Erythroblast (primary cell): ENCODE measurements around the gene DMD.

Source experiments
- DNase-seq, 2 experiments: peaks; one replicate each; lab custom pipeline; 2025; lab: John Stamatoyannopoulos, UW
- GATA1 ChIP-seq: IDR thresholded peaks from 2 replicates; pipeline ENCODE4 v1.6.1; 2011; ENCODE audit warnings: low read depth, mild to moderate bottlenecking, control low read depth, low read length, moderate library complexity
- POLR2A ChIP-seq: IDR thresholded peaks from 2 replicates; pipeline ENCODE4 v1.6.1; 2011; ENCODE audit warnings: mild to moderate bottlenecking, low read length

The DMD gene

DNA sequence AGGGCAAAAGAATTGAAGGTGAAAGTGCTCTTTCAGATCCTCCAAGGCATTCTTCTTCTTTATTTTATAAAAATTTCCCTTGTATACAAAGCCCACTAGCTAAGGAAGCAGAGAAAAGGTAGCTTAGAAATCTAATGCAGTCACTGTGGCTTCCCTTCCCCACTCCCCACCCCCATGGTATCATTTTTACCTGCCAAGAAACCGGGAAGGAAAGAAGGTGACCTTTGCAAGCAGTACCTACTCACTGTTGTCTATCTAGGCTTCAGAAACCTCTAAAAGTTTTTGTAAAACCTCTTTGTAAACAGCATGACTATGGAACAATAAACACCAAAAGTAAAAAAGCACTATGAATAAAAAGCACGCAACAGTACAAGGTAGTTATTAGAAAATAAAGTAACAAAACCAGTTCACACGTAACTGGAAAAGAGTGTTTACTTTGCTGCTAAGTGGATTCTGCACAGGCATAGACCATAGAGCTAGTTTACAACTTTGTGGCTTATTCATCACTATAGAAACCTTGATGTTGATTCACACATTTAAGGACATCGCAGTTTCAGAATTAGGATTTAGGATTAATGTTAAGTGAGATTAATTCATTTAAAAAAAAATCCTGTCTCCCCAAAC, 2029.9 kb downstream of the DMD start:
- DNase-seq = no peak
- TF ChIP-seq POLR2A = no peak
- no peak for TF ChIP-seq GATA1

DNA sequence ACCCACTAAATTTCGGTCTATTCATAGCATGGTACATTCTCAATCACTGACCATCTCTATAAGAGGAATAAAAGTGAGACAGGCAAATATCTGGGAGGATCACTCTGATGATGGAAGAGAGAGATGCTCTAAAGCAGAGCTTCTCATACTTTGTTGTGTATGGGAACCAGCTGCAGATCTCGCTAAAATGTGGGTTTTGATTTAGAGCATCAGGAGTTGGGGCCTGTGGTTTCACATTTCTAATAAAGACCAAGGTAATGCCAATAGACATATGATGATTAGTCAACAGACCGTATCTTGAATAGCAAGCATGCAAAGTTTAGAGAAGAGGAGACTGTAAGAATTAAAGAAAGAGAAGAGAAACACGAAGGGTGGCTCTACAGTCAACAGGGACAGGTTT, 2032.1 kb downstream of the DMD start:
- TF ChIP-seq POLR2A (no peak), GATA1 (no peak)
- DNase-seq = no peak

DNA sequence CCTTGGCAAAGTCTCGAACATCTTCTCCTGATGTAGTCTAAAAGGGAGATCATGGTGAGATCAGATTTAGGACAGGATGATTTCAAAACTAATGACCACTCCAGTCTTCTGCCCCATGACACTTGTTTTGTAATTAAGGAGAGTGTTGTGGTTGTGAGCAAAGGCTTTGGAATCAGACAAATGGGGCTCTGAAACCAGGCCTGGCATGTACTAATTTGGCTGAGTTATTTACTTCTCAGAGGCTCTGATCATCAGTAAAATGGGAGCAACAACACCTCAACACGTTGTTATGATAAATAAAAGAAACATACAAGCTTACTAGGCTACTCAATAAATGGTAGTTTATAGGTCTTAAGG, 2032.6 kb downstream of the DMD start:
- no peak for DNase-seq
- no peak for TF ChIP-seq GATA1
- TF ChIP-seq POLR2A = no peak

DNA sequence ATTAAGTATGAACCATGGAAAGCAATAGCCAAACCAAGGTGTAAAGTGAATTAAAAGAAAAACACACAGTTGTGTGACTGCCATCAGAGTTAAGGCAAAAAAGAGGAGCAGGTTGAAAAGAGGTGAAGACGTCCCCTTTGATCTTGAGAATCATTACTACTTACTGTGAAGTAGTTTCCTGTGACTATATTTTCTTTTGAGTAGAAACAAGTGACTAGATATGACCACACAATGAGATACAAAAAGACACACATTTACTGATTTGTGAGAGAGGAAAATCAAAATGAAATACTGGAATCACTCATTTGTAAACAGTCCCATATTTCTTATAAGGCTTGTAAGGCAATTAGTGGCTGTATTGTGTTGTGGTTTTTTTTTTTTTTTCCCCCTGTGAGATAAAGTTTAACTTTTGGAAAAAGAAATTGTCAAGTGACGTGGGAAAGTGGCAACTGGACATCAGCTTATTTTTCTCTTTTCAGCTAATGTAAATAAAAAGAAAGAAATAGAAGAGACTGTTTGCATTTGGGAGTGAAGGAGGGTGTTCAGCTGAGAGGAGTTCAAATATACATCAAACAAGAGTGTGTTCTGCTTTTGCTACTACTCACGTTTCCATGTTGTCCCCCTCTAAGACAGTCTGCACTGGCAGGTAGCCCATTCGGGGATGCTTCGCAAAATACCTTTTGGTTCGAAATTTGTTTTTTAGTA, 2033.1 kb downstream of the DMD start:
- no peak for DNase-seq
- TF ChIP-seq GATA1 (no peak), POLR2A (no peak)

DNA sequence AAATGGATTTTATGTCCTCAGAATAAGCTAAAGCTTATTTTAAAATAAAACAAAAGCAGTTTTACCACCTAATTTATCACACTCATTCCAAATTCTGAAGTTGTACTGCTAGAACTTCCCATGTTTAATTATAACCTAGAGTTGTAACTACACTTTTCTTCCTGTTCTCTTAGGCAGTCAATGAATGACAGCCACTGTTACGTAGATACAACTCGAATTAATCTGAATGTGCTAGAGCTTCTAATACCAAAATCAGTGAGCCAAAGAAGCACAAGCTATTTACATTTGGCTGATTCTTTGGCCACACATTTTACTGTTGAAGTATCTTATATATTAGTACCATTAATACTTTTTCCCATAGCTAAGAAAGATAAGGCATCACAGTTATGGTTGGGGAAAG, 2040.6 kb downstream of the DMD start:
- TF ChIP-seq GATA1 (no peak), POLR2A (no peak)

DNA sequence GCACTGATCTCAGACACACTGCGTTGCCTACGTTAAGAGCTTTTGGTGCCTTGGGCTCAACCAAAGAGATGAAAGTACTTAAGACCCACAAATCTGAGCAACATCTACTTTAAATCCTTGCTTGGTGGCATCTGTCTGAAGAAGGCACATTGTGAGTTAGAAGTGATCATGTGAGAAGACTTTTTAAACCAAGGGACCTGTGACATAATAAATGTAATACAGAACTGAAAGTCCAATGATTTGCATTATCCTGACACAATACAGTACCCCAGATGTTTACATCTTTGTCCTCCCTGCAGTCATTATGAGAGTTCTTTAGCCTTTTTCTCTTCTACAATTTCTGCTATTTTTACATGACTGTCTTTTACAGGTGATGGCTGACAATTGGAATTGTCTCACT, 2042.8 kb downstream of the DMD start:
- no peak for DNase-seq
- no peak for TF ChIP-seq POLR2A
- no peak for TF ChIP-seq GATA1

More for the DNA sequence above, 2040.6 kb downstream of the DMD start:
- no peak for DNase-seq

- no peak for DNase-seq
- TF ChIP-seq POLR2A = no peak
- TF ChIP-seq GATA1 = no peak
Measured at GRCh38 chrX:31166832-31167231, 2044.5 kb downstream of the DMD start.

- no peak for TF ChIP-seq GATA1
- TF ChIP-seq POLR2A = no peak
- DNase-seq = no peak
Measured at GRCh38 chrX:31166416-31166815, 2044.9 kb downstream of the DMD start.

DNA sequence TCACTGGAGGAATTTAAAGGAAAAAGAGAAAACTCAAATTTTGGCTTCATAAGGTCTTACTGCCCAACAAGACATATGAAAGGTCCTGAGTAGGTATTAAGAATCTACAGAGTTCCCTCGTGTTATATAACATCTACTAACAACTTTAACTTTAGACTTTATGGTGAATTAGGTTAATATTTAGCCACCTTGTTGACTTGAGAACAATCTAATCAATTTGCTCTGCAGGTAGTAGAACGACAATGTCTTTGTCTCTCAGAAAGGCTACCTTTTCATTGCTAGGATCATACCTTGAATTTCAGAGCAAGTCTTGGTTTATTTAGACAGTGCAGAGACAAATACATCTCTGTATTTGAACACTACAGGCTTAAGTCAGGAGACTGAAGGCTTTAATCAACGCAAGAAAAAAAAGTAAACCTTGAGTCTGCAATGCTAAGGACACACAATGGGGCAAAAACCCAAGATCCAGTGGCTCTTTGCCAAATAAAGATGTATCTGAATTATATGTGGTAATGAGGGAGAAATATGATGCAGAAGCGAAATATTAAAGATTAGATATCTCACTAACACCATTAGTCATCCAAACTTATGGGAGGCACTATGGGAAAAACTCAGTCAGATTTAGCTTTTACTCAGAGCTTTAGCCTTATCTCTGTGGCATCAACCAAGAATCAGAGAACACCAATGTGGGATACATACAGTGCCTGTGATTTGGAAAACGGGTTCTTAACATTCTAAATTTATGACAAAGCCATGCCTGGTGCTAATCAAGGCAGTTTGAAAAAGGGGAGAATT, 2045.9 kb downstream of the DMD start:
- no peak for DNase-seq
- TF ChIP-seq GATA1 = no peak
- TF ChIP-seq POLR2A = no peak

DNA sequence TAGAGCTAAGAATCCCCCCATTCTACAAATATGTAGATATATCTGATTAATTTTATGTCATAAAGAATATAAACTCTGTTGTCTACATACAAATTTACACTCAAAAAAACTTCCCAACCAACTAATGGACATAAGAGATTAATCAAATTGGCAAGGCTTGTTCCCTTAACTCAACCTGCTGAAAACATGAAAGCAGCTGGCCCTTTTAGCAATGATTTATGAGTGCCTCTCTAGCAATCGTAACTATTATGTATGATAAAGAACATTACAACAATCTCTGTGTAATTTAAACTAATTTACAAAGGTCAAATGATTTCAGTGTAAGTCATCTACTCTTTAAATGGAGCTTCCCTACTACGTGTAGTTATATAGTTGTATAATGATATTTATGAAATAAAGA, 2056.4 kb downstream of the DMD start:
- TF ChIP-seq GATA1 (no peak), POLR2A (no peak)

GRCh38 chrX:31153475-31154047, 2057.8 kb downstream of the DMD start:
- DNase-seq = no peak
- no peak for TF ChIP-seq POLR2A
- TF ChIP-seq GATA1 = no peak

More for the DNA sequence above, 2056.4 kb downstream of the DMD start:
- no peak for DNase-seq

GRCh38 chrX:31147175-31147574, 2064.2 kb downstream of the DMD start:
- no peak for DNase-seq
- TF ChIP-seq GATA1 (no peak), POLR2A (no peak)

GRCh38 chrX:31139961-31140360, 2071.4 kb downstream of the DMD start:
- no peak for TF ChIP-seq POLR2A
- no peak for TF ChIP-seq GATA1
- DNase-seq = no peak

DNA sequence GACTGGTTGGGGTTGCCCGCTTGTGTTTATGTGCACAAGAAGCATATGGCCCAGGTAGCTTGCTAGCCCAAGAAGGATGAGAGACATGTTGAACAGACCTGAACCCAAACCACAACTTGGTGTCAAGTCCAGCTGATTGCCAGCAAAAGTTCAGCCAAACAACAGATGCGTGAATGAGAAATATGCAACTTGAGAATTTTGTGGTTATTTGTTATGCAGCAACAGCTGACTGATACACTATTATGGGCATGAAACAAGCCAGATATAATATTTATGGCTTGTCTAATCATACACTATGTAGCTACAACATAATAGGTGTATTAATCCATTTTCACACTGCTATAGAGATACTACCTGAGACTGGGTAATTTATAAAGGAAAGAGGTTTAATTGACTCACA, 2073.2 kb downstream of the DMD start:
- TF ChIP-seq POLR2A (no peak), GATA1 (no peak)

DNA sequence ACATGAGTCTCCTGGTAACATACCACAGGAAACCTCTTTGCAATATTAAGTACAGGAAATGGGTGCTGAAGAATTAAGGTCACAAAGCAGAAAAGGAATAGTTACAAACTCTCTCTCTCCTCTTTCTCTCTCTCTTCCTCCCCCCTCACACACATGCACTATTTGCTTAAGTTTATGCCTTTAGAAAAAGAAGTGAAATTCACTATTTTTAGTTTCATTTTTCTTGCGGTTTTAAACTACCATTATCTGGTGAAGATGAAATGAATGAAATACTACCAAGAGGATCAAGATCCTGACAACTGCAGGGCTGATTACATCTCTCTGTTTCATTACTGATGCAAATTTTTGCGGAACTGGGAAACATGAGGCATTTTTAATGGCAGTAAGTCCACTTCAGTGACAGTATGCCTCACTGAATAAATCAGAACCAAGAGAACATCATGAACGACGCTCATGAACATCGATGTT, 2075.2 kb downstream of the DMD start:
- no peak for DNase-seq
- TF ChIP-seq GATA1 (no peak), POLR2A (no peak)

More for the DNA sequence above, 2073.2 kb downstream of the DMD start:
- DNase-seq = no peak
